Neural cell (in vitro differentiated cells): Measurements from ENCODE around the gene ATG2A. TPM values are rescaled to one million over a fixed set of nuclear protein-coding genes. Genes with fewer than 3 reads are reported as not detected.

Experiments used
- H2AFZ ChIP-seq: fragments of 200-600, 300-800 bp; sonication (generic), shearing (Covaris generic); 2 replicates; pipeline ENCODE4 v1.6.0; 2014; ENCODE audit warnings: low read depth, mild to moderate bottlenecking, antibody characterized with exemption, low read length, moderate library complexity
- H3F3A ChIP-seq: fragments of 200-600 bp; shearing (Covaris generic); 2 replicates; pipeline ENCODE4 v1.6.1; 2016; ENCODE audit warnings: mild to moderate bottlenecking, moderate library complexity, mixed read lengths, antibody characterized with exemption, low read length; ENCODE audit not compliant: insufficient read depth, poor library complexity, severe bottlenecking
- H3K27ac ChIP-seq: fragments of 200-600, 300-800 bp; sonication (generic), shearing (Covaris generic); 2 replicates; pipeline ENCODE4 v1.5.1; 2014; ENCODE audit warnings: mild to moderate bottlenecking, low read length, moderate library complexity
- H3K27me3 ChIP-seq: fragments of 300-800, 200-600 bp; sonication (generic), shearing (Covaris generic); 2 replicates; pipeline ENCODE4 v1.6.0; 2014; ENCODE audit warnings: mild to moderate bottlenecking, low read depth, low read length, moderate library complexity; ENCODE audit not compliant: insufficient read depth
- H3K36me3 ChIP-seq: fragments of 300-800, 200-600 bp; sonication (generic), shearing (Covaris generic); 2 replicates; pipeline ENCODE4 v1.5.1; 2014; ENCODE audit warnings: mild to moderate bottlenecking, antibody characterized with exemption, low read length, moderate library complexity; ENCODE audit not compliant: insufficient read depth
- H3K4me2 ChIP-seq: fragments of 300-800, 200-600 bp; sonication (generic), shearing (Covaris generic); 2 replicates; pipeline ENCODE4 v1.6.0; 2014; ENCODE audit warnings: mild to moderate bottlenecking, low read length
- H3K4me3 ChIP-seq: fragments of 300-800, 200-600 bp; sonication (generic), shearing (Covaris generic); 2 replicates; pipeline ENCODE4 v1.5.1; 2014; ENCODE audit warnings: mild to moderate bottlenecking, low read length, moderate library complexity
- H3K79me2 ChIP-seq: fragments of 200-600 bp; shearing (Covaris generic); replicated peaks from 2 replicates; pipeline ENCODE4 v1.6.0; 2014; ENCODE audit warnings: mild to moderate bottlenecking, low read length, moderate library complexity; ENCODE audit not compliant: insufficient read depth
- H3K9ac ChIP-seq: fragments of 300-800, 200-600 bp; sonication (generic), shearing (Covaris generic); 2 replicates; pipeline ENCODE4 v1.6.1; 2016; ENCODE audit warnings: mild to moderate bottlenecking, low read length, mixed read lengths
- H3K9me2 ChIP-seq: fragments of 200-600 bp; shearing (Covaris generic); 2 replicates; pipeline ENCODE4 v1.6.1; 2016; ENCODE audit warnings: mild to moderate bottlenecking, low read length, mixed read lengths; ENCODE audit not compliant: insufficient read depth
- H3K9me3 ChIP-seq: fragments of 200-600, 300-800 bp; sonication (generic), shearing (Covaris generic); 2 replicates; pipeline ENCODE4 v1.6.1; 2016; ENCODE audit warnings: mild to moderate bottlenecking, mixed run types, low read length, moderate library complexity, mixed read lengths
- H4K20me1 ChIP-seq: fragments of 200-600 bp; shearing (Covaris generic); 2 replicates; pipeline ENCODE4 v1.6.1; 2016; ENCODE audit warnings: mild to moderate bottlenecking, mixed run types; ENCODE audit not compliant: insufficient read depth
- EP300 ChIP-seq: fragments of 450-650 bp; conservative IDR thresholded peaks from 2 replicates; pipeline ENCODE4 v1.6.1; 2014; ENCODE audit warnings: antibody characterized with exemption, mild to moderate bottlenecking, moderate library complexity; ENCODE audit not compliant: poor library complexity, severe bottlenecking
- EZH2 ChIP-seq: fragments of 200-600, 300-800 bp; shearing (Covaris generic), sonication (generic); IDR thresholded peaks from 2 replicates; pipeline ENCODE4 v1.6.1; 2014; ENCODE audit warnings: antibody characterized with exemption, low read length, borderline replicate concordance, mild to moderate bottlenecking; ENCODE audit not compliant: insufficient read depth, poor library complexity, severe bottlenecking
- MXI1 ChIP-seq: fragments of 450-650 bp; conservative IDR thresholded peaks from 2 replicates; pipeline ENCODE4 v1.6.1; 2014; ENCODE audit warnings: antibody characterized with exemption, mild to moderate bottlenecking; ENCODE audit not compliant: poor library complexity, severe bottlenecking
- POLR2AphosphoS5 ChIP-seq: IDR thresholded peaks from 2 replicates; pipeline ENCODE4 v1.6.1; 2012
- RAD21 ChIP-seq: fragments of 450-650 bp; conservative IDR thresholded peaks from 2 replicates; pipeline ENCODE4 v1.6.1; 2014; ENCODE audit warnings: antibody characterized with exemption, mild to moderate bottlenecking, moderate library complexity
- SMC3 ChIP-seq: fragments of 450-650 bp; conservative IDR thresholded peaks from 2 replicates; pipeline ENCODE4 v1.6.1; 2014; ENCODE audit warnings: antibody characterized with exemption, mild to moderate bottlenecking, moderate library complexity; ENCODE audit not compliant: poor library complexity
- TAF1 ChIP-seq: IDR thresholded peaks from 2 replicates; pipeline ENCODE4 v1.6.1; 2012; ENCODE audit warnings: low read depth
- polyA plus RNA-seq: library from polyadenylated mRNA; depleted of rRNA; stranded (reverse); fragments of >200 nt; gene quantifications from 2 replicates; pipeline ENCODE4 v1.2.3, GENCODE V29; 2014
- TF ChIP-seq, protein P1 (sequence below): IDR thresholded peaks from 2 replicates; pipeline ENCODE4 v1.6.1; 2012; ENCODE audit warnings: borderline replicate concordance
- TF ChIP-seq, protein P2 (sequence below): fragments of 450-650 bp; IDR thresholded peaks from 2 replicates; pipeline ENCODE4 v1.5.1; 2014; ENCODE audit warnings: antibody characterized with exemption, mild to moderate bottlenecking, moderate library complexity; ENCODE audit not compliant: poor library complexity, severe bottlenecking

Gene ATG2A
- polyA plus RNA-seq, 1 donor from 2014 or later: 7.5 TPM

DNA sequence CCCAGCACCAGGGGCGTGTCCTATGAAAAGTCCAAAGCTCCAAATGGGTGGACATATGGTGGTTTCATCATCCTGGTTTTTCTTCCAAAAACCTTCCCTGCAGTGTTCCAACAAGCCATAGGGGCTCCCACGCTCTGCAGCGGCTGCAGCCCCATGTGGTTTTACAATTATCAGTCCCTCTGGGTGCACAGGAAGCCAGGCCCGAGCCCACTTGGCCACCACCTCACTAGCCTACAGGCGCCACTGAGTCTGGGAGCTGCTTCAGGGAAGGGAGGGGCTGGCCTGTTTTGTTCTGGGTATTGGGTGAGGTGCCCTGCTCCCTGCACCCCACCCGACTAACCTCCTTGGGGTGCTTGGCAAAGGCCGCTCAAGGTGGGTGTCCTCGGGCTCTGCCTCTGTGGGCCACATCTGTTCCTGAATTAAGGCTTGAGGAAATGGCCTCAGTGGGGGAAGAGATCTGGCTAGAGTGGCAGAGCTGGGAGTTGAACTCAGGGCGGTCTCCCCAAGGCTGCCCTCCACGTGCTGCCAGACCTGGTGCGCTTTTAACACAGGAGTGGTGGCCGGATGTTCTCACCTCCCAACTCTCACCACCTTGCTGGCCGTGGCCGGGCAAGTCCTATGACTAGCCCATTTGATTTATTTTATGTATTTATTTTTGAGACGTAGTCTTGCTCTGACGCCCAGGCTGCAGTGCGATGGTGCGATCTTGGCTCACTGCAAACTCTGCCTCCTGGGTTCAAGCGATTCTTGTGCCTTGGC, 67.2 kb downstream of the ATG2A start:
- Histone ChIP-seq H3K4me2 (no peak overlapping the region), H3K9ac (no peak overlapping the region), H3F3A (no peaks in the 10 kb centered on the region), H3K79me2 (no peaks in the 10 kb centered on the region), H3K27ac (no peak overlapping the region), H3K9me2 (no peaks in the 10 kb centered on the region), H4K20me1 (no peaks in the 10 kb centered on the region), H3K27me3 (peaks cover 11% of the 10 kb centered on the region), H3K4me3 (no peak overlapping the region), H3K36me3 (no peaks in the 10 kb centered on the region), H2AFZ (no peak overlapping the region), H3K9me3 (no peaks in the 10 kb centered on the region)
- no peak for TF ChIP-seq RAD21
- no peak for TF ChIP-seq EP300
- TF ChIP-seq, protein P1, sequence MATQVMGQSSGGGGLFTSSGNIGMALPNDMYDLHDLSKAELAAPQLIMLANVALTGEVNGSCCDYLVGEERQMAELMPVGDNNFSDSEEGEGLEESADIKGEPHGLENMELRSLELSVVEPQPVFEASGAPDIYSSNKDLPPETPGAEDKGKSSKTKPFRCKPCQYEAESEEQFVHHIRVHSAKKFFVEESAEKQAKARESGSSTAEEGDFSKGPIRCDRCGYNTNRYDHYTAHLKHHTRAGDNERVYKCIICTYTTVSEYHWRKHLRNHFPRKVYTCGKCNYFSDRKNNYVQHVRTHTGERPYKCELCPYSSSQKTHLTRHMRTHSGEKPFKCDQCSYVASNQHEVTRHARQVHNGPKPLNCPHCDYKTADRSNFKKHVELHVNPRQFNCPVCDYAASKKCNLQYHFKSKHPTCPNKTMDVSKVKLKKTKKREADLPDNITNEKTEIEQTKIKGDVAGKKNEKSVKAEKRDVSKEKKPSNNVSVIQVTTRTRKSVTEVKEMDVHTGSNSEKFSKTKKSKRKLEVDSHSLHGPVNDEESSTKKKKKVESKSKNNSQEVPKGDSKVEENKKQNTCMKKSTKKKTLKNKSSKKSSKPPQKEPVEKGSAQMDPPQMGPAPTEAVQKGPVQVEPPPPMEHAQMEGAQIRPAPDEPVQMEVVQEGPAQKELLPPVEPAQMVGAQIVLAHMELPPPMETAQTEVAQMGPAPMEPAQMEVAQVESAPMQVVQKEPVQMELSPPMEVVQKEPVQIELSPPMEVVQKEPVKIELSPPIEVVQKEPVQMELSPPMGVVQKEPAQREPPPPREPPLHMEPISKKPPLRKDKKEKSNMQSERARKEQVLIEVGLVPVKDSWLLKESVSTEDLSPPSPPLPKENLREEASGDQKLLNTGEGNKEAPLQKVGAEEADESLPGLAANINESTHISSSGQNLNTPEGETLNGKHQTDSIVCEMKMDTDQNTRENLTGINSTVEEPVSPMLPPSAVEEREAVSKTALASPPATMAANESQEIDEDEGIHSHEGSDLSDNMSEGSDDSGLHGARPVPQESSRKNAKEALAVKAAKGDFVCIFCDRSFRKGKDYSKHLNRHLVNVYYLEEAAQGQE: no peak
- no peak for TF ChIP-seq SMC3
- no peak for TF ChIP-seq MXI1
- no peak for TF ChIP-seq TAF1
- TF ChIP-seq, protein P2, sequence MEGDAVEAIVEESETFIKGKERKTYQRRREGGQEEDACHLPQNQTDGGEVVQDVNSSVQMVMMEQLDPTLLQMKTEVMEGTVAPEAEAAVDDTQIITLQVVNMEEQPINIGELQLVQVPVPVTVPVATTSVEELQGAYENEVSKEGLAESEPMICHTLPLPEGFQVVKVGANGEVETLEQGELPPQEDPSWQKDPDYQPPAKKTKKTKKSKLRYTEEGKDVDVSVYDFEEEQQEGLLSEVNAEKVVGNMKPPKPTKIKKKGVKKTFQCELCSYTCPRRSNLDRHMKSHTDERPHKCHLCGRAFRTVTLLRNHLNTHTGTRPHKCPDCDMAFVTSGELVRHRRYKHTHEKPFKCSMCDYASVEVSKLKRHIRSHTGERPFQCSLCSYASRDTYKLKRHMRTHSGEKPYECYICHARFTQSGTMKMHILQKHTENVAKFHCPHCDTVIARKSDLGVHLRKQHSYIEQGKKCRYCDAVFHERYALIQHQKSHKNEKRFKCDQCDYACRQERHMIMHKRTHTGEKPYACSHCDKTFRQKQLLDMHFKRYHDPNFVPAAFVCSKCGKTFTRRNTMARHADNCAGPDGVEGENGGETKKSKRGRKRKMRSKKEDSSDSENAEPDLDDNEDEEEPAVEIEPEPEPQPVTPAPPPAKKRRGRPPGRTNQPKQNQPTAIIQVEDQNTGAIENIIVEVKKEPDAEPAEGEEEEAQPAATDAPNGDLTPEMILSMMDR: no peak
- no peak for TF ChIP-seq EZH2
- TF ChIP-seq POLR2AphosphoS5: no peak

DNA sequence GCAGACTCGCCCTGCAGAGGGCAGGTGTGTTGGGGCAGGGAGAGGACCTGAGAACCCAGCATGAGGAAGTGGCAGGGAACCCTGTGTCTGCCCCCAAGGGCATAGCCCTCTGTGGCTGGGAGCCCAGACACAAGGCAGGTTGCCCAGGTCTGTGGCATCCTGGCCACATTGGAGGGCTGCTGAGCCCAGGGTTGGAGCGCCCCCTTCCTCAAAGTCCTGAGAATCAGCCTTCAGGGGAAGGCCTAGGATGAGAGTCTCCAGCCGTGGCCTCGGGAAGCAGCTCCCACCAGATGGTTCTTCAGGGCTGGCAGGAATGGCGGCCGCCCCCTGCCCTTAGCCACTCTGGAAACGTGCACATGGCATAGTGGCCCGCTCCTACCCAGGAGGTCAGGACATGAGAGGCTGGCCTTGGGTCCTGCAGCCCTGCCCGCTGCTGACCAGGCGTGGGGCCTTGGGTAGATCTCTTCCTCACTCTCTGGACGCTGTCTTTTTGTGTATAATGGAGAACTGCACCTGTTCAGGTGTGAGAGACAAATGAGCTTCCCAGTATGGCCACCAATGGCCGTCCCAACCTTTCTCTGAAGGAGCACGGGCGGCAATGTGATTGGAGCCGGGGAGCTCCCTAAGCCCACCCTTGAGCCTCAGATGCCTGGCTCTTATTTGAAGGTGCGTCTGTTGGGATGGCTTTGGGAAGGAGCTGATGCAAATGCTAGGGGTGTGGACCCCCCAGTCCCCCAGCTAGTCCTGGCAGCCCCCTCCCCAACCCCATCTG, 68.0 kb downstream of the ATG2A start:
- Histone ChIP-seq H3K9ac (no peak overlapping the region), H3K9me3 (no peaks in the 10 kb centered on the region), H3K79me2 (no peaks in the 10 kb centered on the region), H2AFZ (no peak overlapping the region), H3K36me3 (no peaks in the 10 kb centered on the region), H3K4me2 (no peak overlapping the region), H3K27ac (no peak overlapping the region), H3K4me3 (no peak overlapping the region), H4K20me1 (no peaks in the 10 kb centered on the region), H3K27me3 (peaks cover 17% of the 10 kb centered on the region), H3F3A (no peaks in the 10 kb centered on the region), H3K9me2 (no peaks in the 10 kb centered on the region)
- TF ChIP-seq RAD21 (no peak), MXI1 (no peak)
